NCI-H2171 (cell line): Measurements from ENCODE around the gene TNFAIP3.
"Not testable (repeated sequence)": the region's sequence is repeated elsewhere in the genome, so short reads cannot be mapped to it uniquely, and the experiment has no call there.

Source experiments
- DNase-seq: peaks from one replicate; lab custom pipeline; 2025; lab: John Stamatoyannopoulos, UW

TNFAIP3 gene

GRCh38 chr6:137878486-137879285 lies 11.6 kb downstream of the TNFAIP3 start:
- no peak for DNase-seq

DNA sequence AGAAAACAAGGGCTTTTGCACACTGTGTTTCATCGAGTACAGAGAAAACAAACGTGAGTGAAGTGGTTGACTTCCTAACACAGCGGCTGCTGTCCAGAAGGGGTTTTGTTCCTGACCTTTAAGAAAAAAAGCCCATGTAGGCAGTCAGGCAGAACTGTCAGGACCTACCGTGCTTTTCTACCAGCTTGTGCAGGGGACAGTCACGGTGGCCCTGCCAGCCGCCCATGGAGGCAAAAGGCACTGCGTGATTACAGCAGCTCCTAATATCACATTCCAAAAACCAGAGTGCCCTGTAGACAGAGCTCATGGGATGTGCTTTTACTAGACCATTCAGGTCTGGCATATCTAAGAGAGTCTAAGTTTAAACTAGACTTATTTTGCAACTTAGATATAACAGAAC lies 12.2 kb downstream of the TNFAIP3 start:
- DNase-seq, result no peak

DNA sequence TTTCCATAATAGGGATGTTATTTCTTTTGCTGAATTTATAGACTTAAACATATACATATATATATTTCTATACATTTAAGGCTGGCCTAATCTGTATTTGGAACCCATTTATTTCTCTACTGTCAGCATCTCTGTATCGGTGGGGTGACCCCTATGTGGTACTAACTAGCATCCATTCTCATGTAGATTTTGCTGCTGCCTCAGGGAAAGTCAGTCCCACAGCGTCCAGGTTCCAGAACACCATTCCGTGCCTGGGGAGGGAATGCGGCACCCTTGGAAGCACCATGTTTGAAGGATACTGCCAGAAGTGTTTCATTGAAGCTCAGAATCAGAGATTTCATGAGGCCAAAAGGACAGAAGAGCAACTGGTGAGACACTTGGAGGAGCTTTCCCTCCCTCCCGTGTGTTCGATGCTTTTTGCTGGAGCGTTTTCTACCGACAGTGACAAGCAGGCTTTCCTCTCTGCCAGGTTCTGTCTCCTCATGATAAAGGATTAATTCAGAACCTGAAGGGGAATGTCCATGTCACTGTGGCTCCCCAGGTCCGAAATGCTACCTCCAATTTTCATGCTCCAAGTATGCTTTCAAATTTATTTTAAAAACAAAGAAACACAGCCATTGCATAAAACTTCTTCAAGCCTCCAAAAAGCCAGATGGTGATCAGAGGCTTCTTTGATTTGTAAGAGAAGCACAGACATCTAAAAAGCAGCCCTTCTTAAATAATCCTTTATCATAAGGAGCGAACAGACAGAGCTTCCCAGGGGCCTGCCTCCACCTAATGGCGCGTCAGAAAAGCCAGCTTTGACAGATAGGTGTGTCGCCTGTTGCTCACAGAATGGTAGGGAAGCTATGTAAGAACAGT lies 13.1 kb downstream of the TNFAIP3 start:
- DNase-seq, result no peak

- no peak for DNase-seq
Observed at GRCh38 chr6:137880746-137881521, 13.9 kb downstream of the TNFAIP3 start.

- no peak for DNase-seq
Observed at GRCh38 chr6:137881522-137881886, 14.4 kb downstream of the TNFAIP3 start.

GRCh38 chr6:137882225-137882961 lies 15.3 kb downstream of the TNFAIP3 start:
- no peak for DNase-seq

DNA sequence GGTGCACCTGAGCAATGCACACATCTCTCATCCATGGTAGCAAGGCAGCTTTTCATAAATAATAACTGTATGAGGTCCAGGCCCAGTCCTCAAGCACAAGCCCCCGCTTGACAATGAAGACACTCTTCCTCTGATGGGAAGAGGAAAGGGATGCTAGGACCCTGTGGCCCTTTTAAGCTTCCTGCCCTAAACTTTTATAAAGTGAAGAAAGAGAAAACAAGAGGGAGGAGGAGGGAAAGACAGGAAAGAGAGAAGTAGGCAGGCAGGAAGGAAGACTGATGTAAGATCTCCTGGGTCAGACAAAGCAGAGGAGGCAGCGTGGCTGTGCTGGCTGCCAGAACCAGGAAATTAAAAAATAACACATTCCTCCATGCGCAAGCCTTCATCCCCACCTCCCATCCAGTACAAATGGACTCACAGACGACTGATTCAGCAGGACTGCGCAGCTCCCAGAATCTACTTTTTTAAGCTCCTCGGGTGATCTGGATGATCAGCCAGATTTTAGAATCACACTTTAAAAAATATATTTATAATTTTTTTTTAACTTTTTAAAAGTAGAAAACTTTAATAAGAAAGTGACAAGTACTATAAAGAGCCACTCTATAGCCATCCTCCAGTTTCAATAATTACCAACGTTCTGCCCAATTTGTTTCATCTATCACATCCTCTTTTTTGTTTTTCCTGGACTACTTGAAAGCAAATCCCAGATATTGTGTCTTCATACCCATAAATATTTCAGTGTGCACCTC lies 16.5 kb downstream of the TNFAIP3 start:
- no peak for DNase-seq

- no peak for DNase-seq
Observed at GRCh38 chr6:137884149-137884909, 17.3 kb downstream of the TNFAIP3 start.

- not testable (repeated sequence) for DNase-seq
Observed at GRCh38 chr6:137884910-137885229, 17.8 kb downstream of the TNFAIP3 start.

GRCh38 chr6:137886226-137886625 lies 19.2 kb downstream of the TNFAIP3 start:
- not testable (repeated sequence) for DNase-seq

- no peak for DNase-seq
Observed at GRCh38 chr6:137890983-137891537, 24.0 kb downstream of the TNFAIP3 start.

DNA sequence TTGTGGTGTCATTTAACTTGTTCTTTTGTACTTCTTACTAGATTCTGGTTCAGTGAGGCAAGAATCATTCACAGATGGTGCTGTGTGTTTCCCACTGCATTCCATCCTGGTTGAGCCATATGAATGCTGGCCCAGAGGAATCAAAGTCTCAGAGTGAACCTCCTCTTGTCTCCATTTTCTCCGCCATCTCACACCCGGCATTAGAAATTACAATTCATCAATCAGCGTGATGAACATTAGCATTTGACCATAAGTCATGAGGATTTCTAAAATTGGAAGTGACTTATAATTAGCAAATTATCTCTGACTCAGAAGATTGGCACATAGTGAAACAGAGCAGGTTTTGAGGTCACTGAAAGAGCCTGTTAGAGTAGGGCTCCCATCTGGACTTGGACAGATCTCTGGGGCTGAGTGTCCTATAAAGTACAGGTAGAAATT lies 25.2 kb downstream of the TNFAIP3 start:
- no peak for DNase-seq

GRCh38 chr6:137893181-137893580 lies 26.1 kb downstream of the TNFAIP3 start:
- DNase-seq, result no peak

- DNase-seq, result no peak
Observed at GRCh38 chr6:137893726-137894125, 26.7 kb downstream of the TNFAIP3 start.

DNA sequence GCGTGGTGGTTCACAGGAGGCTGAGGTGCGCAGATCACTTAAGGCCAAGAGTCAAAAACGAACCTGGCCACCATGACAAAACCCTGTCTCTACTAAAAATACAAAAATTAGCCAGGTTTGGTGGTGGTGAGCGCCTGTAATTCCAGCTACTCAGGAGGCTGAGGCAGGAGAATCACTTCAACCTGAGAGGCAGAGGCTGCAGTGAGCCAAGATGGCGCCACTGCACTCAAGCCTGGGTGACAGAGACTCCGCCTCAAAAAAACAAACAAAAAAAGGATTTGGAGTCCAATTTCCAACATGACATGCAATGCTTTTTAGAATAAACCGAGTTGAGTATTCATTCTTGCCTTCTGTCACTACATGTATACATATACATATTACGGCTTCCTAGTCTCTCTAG lies 27.3 kb downstream of the TNFAIP3 start:
- DNase-seq, result not testable (repeated sequence)

DNA sequence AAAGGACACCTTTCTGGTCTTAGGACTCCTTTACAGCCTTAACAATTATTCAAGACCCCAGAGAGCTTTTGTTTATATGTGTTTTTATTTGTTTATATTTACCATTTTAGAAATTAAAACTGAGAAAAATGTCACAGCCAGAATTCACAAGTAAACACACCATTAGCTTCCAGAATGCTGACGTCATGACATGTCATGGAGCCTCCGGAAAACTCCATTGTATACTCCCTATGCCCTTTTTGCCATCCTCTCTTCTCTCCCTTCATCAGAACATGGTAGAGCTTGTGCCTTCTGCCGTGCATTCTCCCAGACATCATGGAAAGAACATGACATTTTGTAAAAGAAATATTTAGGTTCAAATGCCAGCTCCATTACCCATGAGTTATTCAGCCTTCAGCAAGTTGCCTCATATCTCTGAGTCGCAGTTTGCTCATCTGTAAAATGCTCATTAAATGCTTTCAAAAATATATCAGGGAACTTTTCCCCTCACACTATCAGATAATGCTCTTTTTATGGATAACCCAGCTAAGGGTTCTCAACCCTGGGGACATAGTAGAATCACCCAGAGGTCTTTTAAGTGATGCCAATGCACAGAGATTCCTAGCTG lies 27.8 kb downstream of the TNFAIP3 start:
- no peak for DNase-seq

- DNase-seq, result no peak
Observed at GRCh38 chr6:137896647-137897046, 29.6 kb downstream of the TNFAIP3 start.

- DNase-seq, result no peak
Observed at GRCh38 chr6:137900815-137901214, 33.8 kb downstream of the TNFAIP3 start.

DNA sequence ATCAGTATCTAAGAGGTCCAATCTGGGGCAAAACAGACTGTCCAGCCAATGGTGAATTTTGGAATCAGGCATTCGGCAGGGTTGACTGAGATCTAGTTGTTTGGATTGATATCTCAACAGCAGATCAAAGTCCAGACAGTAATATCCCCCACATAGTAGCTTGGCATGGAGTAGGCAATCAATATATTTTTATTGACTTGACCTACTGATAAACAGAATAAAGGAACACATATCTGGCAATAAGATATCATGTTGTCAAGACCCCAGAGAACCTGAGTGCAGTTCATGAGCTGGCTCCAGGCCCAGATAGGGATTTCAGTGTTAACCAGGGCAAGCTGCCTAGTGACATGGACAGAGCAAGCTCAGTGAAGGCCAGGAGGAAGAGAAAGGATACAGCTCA lies 34.4 kb downstream of the TNFAIP3 start:
- DNase-seq, result no peak

DNA sequence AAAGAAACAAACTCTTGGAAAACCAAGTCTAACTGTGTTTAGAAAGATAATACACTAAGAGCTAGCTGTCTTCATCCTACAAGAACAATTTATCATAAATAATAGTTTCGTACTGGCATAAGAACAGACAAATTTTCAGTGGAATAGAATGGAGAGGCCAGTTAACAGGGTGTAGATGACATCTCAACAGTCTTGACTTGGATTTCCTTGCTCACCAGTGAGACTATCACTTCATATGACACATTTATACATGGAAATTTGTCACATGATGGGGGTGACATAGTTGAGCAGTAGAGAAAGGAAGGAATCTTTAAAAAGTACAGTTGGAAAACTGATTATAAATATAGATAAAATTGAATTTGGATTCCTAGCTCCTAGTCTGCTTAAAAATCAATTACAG lies 35.6 kb downstream of the TNFAIP3 start:
- no peak for DNase-seq
